ENCODE data around the gene HTR4.

HTR4 gene

GRCh38 chr5:148524721-148525120 lies 129.6 kb downstream of the HTR4 start:
- DNase-seq = no peak

- no peak for DNase-seq
Observed at GRCh38 chr5:148523139-148523538, 131.2 kb downstream of the HTR4 start.

- no peak for DNase-seq
Observed at GRCh38 chr5:148515460-148515859, 138.9 kb downstream of the HTR4 start.

- no peak for DNase-seq
Observed at GRCh38 chr5:148514344-148514743, 140.0 kb downstream of the HTR4 start.

- no peak for DNase-seq
Observed at GRCh38 chr5:148512498-148512897, 141.8 kb downstream of the HTR4 start.

- DNase-seq = no peak
Observed at GRCh38 chr5:148511810-148512347, 142.4 kb downstream of the HTR4 start.

- no peak for DNase-seq
Observed at GRCh38 chr5:148509893-148510292, 144.4 kb downstream of the HTR4 start.

- DNase-seq = no peak
Observed at GRCh38 chr5:148507648-148508047, 146.7 kb downstream of the HTR4 start.

GRCh38 chr5:148499452-148499851 lies 154.9 kb downstream of the HTR4 start:
- DNase-seq = no peak

GRCh38 chr5:148497757-148498156 lies 156.6 kb downstream of the HTR4 start:
- no peak for DNase-seq

- DNase-seq = no peak
Observed at GRCh38 chr5:148492351-148492750, 162.0 kb downstream of the HTR4 start.

- DNase-seq = no peak
Observed at GRCh38 chr5:148491793-148492184, 162.5 kb downstream of the HTR4 start.

- DNase-seq = no peak
Observed at GRCh38 chr5:148491015-148491792, 163.1 kb downstream of the HTR4 start.

GRCh38 chr5:148488757-148489156 lies 165.6 kb downstream of the HTR4 start:
- DNase-seq = no peak

- DNase-seq = no peak
Observed at GRCh38 chr5:148486456-148486855, 167.9 kb downstream of the HTR4 start.

- DNase-seq = no peak
Observed at GRCh38 chr5:148484651-148485050, 169.7 kb downstream of the HTR4 start.

- DNase-seq = no peak
Observed at GRCh38 chr5:148483750-148484149, 170.6 kb downstream of the HTR4 start.

- DNase-seq = no peak
Observed at GRCh38 chr5:148482697-148483462, 171.4 kb downstream of the HTR4 start.

- DNase-seq = no peak
Observed at GRCh38 chr5:148482196-148482595, 172.1 kb downstream of the HTR4 start.

- no peak for DNase-seq
Observed at GRCh38 chr5:148477429-148477828, 176.9 kb downstream of the HTR4 start.

GRCh38 chr5:148476302-148476701 lies 178.0 kb downstream of the HTR4 start:
- DNase-seq = no peak

- no peak for DNase-seq
Observed at GRCh38 chr5:148474025-148474511, 180.3 kb downstream of the HTR4 start.

- DNase-seq = no peak
Observed at GRCh38 chr5:148471379-148471778, 182.9 kb downstream of the HTR4 start.

- no peak for DNase-seq
Observed at GRCh38 chr5:148469501-148469935, 184.8 kb downstream of the HTR4 start.

Data from DMS79 treated with DMSO at 0.1 percent for 48 hours (cell line).